Gastrocnemius medialis (tissue), 4 donors: Measurements from ENCODE around the gene SLC12A7. TPM values are rescaled to one million over a fixed set of nuclear protein-coding genes. Genes with fewer than 3 reads are reported as not detected.

Source experiments
- ATAC-seq, 2 donors: fragments of 150-250 bp; one replicate each; pipeline ENCODE4 v1.9.1; 2016
- DNase-seq, 2 donors: peaks; one replicate each; pipeline ENCODE4 v3.0.0-alpha.2; 2019
- H3K27ac ChIP-seq, 4 donors: fragments of 200-600 bp; sonication (generic); 1 replicate in 1 of 4; 2 replicates in 3 of 4; pipeline ENCODE4 v1.5.1; 2016 to 2018; ENCODE audit warnings: mild to moderate bottlenecking in 2 of 4, moderate library complexity in 1 of 4
- H3K27me3 ChIP-seq, 3 donors: fragments of 200-600 bp; sonication (generic) in 2 of 3; 1 replicate in 1 of 3; 2 replicates in 2 of 3; pipeline versions ENCODE4 v1.5.1 to v1.6.0; 2016 to 2019; ENCODE audit warnings: mild to moderate bottlenecking in 1 of 3, moderate library complexity in 1 of 3
- H3K36me3 ChIP-seq, 2 donors: fragments of 200-600 bp; sonication (generic) in 1 of 2; one replicate each; pipeline ENCODE4 v1.5.1; 2017 to 2018
- H3K4me1 ChIP-seq, 2 donors: fragments of 200-600 bp; sonication (generic) in 1 of 2; one replicate each; pipeline ENCODE4 v1.5.1; 2016 to 2017; ENCODE audit warnings: mild to moderate bottlenecking in 2 of 2
- H3K4me3 ChIP-seq, 4 donors: fragments of 200-600 bp; sonication (generic) in 3 of 4; 1 replicate in 1 of 4; 2 replicates in 3 of 4; pipeline ENCODE4 v1.5.1; 2016 to 2019; ENCODE audit warnings: mild to moderate bottlenecking in 2 of 4
- H3K9me3 ChIP-seq, 3 donors: fragments of 200-600 bp; sonication (generic) in 2 of 3; 1 replicate in 1 of 3; 2 replicates in 2 of 3; pipeline ENCODE4 v1.5.1; 2016 to 2019
- POLR2A ChIP-seq, 2 donors: fragments of 450-650 bp; IDR thresholded peaks; one replicate each; pipeline ENCODE4 v1.6.1; 2017; ENCODE audit warnings: antibody characterized with exemption in 2 of 2, mild to moderate bottlenecking in 2 of 2, moderate library complexity in 2 of 2
- in situ Hi-C, 4 donors: fragments of 200-750 bp; cut with MboI; loops; one replicate each; pipeline versions ENCODE4 v1.15.0 to v1.8.0; 2017; ENCODE audit warnings: low sequenced_read_pairs in 4 of 4
- intact Hi-C: fragments of 100-400 bp; cut with DNase I; formaldehyde crosslinking; loops from one replicate; pipeline ENCODE4 v1.15.1; 2023; ENCODE audit warnings: low total_unique reads
- total RNA-seq, 4 donors: library from RNA; depleted of rRNA; stranded (reverse); fragments of >200 nt; gene quantifications; one replicate each; pipeline versions ENCODE4 v1.1.0 to v1.2.3, GENCODE V29; 2016
- TF ChIP-seq, protein P1 (sequence below), 5 experiments: fragments of 450-650 bp in 3 of 5; fragments of 200-600 bp in 2 of 5; sonication (generic) in 2 of 5; IDR thresholded peaks in 4 of 5; conservative IDR thresholded peaks in 1 of 5; 1 replicate in 4 of 5; 2 replicates in 1 of 5; pipeline ENCODE4 v1.5.1; 2016 to 2019; ENCODE audit warnings: antibody characterized with exemption in 5 of 5, mild to moderate bottlenecking in 3 of 5, moderate library complexity in 3 of 5

Gene SLC12A7
- total RNA-seq, 4 donors from 2014 or later = 1.6 to 5.3 (median 3.5) TPM

DNA sequence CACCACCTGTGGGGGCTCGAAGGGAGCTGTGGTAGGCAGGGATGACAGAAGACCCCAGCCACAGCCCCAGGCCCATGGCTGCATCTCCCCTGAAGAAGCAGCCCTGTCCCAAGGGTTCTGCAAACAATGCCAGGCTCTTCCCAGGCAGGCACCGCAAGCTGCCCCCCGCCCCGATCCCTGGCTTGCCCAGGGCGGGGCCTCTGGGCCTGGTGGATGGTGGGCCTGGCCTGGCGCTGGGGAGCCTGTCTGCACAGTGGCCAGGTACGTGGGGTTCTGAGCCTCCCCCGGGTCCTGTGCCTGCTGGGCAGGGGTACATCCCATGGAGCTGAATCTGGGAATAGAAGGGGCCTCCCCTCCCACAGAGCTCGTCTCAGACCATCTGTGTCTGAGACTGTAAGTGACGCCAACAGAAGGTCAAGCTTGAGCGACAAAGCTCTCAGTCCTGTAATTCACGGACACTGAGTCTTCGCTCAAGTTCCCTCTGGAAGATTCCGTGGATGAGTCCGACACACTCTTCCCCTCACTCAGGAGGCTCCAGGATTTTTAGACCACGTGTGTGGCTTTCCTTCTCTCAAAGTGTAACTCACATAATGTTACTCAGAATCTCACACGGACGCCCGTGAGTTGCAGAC lies 4.4 kb upstream of the SLC12A7 start:
- H3K4me3 ChIP-seq = no peak overlapping the region
- TF ChIP-seq POLR2A (IDR thresholded peaks at IDR 0.05) = no peak
- TF ChIP-seq, protein P1, sequence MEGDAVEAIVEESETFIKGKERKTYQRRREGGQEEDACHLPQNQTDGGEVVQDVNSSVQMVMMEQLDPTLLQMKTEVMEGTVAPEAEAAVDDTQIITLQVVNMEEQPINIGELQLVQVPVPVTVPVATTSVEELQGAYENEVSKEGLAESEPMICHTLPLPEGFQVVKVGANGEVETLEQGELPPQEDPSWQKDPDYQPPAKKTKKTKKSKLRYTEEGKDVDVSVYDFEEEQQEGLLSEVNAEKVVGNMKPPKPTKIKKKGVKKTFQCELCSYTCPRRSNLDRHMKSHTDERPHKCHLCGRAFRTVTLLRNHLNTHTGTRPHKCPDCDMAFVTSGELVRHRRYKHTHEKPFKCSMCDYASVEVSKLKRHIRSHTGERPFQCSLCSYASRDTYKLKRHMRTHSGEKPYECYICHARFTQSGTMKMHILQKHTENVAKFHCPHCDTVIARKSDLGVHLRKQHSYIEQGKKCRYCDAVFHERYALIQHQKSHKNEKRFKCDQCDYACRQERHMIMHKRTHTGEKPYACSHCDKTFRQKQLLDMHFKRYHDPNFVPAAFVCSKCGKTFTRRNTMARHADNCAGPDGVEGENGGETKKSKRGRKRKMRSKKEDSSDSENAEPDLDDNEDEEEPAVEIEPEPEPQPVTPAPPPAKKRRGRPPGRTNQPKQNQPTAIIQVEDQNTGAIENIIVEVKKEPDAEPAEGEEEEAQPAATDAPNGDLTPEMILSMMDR (IDR thresholded peaks at IDR 0.05 in 4 of 5, conservative IDR thresholded peaks at IDR 0.05 in 1 of 5) = no peak
- DNase-seq (no peak), ATAC-seq (no peak)
- H3K36me3 ChIP-seq = no peaks in the 10 kb centered on the region
- intact Hi-C loops (no loop called here), in situ Hi-C loops (no loop called here)
- H3K9me3 ChIP-seq = no peaks in the 10 kb centered on the region
- peaks cover 23 to 31% of the 10 kb centered on the region in 2 donors for H3K4me1 ChIP-seq
- peaks cover 15 to 26% (median 23%) of the 10 kb centered on the region in 3 donors for H3K27me3 ChIP-seq
- H3K27ac ChIP-seq = no peak overlapping the region

DNA sequence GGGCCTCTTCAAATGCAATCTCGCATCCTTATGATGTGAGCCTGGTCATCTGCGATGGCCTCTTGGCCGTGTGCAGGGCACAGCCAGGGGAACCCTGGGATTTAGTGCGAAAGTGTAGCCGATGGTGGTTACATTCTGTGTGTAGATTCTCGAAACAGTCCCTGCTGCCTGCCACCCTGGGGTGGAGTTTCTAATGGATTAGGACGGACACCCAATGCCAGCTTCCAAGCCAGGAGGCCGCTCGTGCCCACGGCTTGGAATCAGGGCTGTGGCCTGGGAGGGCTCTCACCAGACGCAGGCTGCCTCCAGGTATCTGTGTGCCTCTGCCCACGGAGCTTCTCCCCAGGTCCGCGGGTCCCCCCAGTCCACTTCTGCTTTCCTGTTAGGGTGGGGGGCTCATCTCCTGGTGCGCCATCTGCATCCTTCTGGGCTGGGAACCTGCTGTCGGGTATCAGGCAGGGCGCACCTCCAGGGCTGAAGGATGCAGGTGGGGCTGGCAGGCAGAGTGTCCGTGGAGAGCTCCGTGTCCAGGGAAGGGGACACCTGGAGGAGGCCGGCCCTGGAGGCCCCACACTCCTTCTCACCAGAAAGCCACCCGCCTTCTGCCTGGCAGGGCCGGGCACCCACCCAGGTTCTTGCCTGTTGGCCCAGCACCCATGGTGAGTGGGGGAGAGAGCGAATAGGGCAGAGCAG lies 3.4 kb upstream of the SLC12A7 start:
- no peak overlapping the region for H3K27ac ChIP-seq
- no peaks in the 10 kb centered on the region for H3K36me3 ChIP-seq
- no peak for ATAC-seq
- no peaks in the 10 kb centered on the region for H3K9me3 ChIP-seq
- no peak for DNase-seq
- TF ChIP-seq, protein P1 (IDR thresholded peaks at IDR 0.05 in 4 of 5, conservative IDR thresholded peaks at IDR 0.05 in 1 of 5) = no peak
- TF ChIP-seq POLR2A (IDR thresholded peaks at IDR 0.05) = no peak
- in situ Hi-C loops = no loop called here
- no peak overlapping the region for H3K4me3 ChIP-seq
- peaks cover 7 to 18% (median 16%) of the 10 kb centered on the region in 3 donors for H3K27me3 ChIP-seq
- peaks cover 27 to 31% of the 10 kb centered on the region in 2 donors for H3K4me1 ChIP-seq
- intact Hi-C loops = no loop called here

DNA sequence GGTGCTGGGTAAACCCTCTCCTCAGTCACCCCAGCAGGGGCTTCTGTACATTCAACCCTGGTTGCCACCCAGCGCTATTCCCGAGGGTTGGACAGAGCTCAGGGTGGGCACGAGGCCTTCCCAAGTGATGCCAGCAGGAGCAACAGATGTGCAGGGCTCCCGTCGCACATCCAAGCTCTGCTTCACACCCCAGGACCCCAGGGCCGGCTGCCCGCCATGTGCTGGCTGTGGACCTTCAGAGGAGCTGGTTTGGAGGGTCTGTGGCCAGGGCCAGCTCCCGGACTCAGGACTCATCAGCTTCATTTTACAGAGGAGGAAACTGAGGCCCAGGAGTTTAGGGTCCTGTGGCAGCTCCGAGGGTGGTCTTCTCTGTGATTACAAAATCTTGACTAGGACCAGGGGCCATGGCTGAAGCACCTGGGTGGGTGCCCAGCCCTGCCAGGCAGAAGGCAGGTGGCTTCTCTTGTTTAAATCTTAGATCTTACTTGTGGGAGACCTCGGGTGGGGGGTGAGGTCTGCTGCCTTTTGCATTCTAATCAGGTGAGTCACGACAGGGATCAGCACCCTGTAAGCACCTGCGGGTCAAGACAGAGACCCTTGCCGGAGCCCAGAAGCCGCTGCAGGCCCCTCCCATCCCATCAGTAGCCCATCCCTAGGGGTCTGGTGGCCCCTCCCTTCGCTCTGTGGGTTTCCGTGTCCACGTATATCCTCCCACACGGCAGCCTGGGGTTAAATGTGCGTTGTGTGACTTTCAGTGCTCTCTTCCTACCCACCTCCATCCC lies 2.1 kb upstream of the SLC12A7 start:
- Histone ChIP-seq H3K4me3 (no peak overlapping the region), H3K4me1 (peaks cover 22 to 23% of the 10 kb centered on the region in 2 donors), H3K27me3 (peaks cover 5 to 14% (median 7%) of the 10 kb centered on the region in 3 donors), H3K27ac (no peak overlapping the region), H3K36me3 (no peaks in the 10 kb centered on the region), H3K9me3 (no peaks in the 10 kb centered on the region)
- TF ChIP-seq, protein P1 (IDR thresholded peaks at IDR 0.05 in 4 of 5, conservative IDR thresholded peaks at IDR 0.05 in 1 of 5) = no peak
- TF ChIP-seq POLR2A (IDR thresholded peaks at IDR 0.05) = no peak
- in situ Hi-C loops (no loop called here), intact Hi-C loops (loop anchor here (5.0 kb wide), 1 partner anchor 922 kb away; the partner anchor contains the start of gene LRRC14B)
- DNase-seq = no peak
- no peak for ATAC-seq

DNA sequence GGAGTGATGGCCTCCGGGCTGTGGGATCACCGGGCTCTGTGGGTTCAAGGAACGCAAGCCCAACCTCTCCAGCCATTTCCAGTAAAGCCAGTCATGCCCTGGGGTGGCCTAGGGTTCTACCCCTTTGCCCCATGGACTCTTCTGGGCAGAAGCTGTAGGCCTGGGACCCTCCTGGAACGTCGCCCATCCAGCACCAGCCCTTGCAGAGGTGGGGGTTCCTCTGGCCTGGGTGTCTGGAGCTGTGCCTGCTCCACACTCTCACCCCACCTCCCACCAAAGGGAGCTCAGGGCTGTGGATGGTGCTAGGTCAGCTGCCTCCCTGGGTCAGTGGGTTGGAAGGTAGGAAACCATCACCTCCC lies 1.4 kb upstream of the SLC12A7 start:
- no peak overlapping the region for H3K27ac ChIP-seq
- H3K4me3 ChIP-seq = no peak overlapping the region
- TF ChIP-seq, protein P1 (IDR thresholded peaks at IDR 0.05 in 4 of 5, conservative IDR thresholded peaks at IDR 0.05 in 1 of 5) = no peak
- no peak for TF ChIP-seq POLR2A (IDR thresholded peaks at IDR 0.05)
- intact Hi-C loops = loop anchor here (5.0 kb wide), 1 partner anchor 921 kb away; the partner anchor contains the start of gene LRRC14B
- DNase-seq (no peak), ATAC-seq (no peak)
- peaks cover 5 to 14% (median 7%) of the 10 kb centered on the region in 3 donors for H3K27me3 ChIP-seq
- H3K36me3 ChIP-seq = no peaks in the 10 kb centered on the region
- in situ Hi-C loops = no loop called here
- peaks cover 15 to 16% of the 10 kb centered on the region in 2 donors for H3K4me1 ChIP-seq
- H3K9me3 ChIP-seq = no peaks in the 10 kb centered on the region
